ENCODE results near the gene EHBP1.
"Not testable (repeated sequence)": the region's sequence is repeated elsewhere in the genome, so short reads cannot be mapped to it uniquely, and the experiment has no call there.

EHBP1 gene

GRCh38 chr2:62736899-62737559, 31.5 kb downstream of the EHBP1 start:
- no peak for DNase-seq

- DNase-seq, result no peak
These were observed 33.7 kb downstream of the EHBP1 start for GRCh38 chr2:62738981-62739936.

GRCh38 chr2:62740221-62740620, 34.7 kb downstream of the EHBP1 start:
- DNase-seq, result no peak

GRCh38 chr2:62741127-62741526, 35.6 kb downstream of the EHBP1 start:
- DNase-seq, result no peak

- DNase-seq, result no peak
These were observed 36.6 kb downstream of the EHBP1 start for GRCh38 chr2:62741954-62742722.

- no peak for DNase-seq
These were observed 38.0 kb downstream of the EHBP1 start for GRCh38 chr2:62743506-62743905.

- no peak for DNase-seq
These were observed 39.1 kb downstream of the EHBP1 start for GRCh38 chr2:62744603-62745002.

GRCh38 chr2:62745891-62746481, 40.5 kb downstream of the EHBP1 start:
- no peak for DNase-seq

- DNase-seq, result no peak
These were observed 41.7 kb downstream of the EHBP1 start for GRCh38 chr2:62747169-62747568.

- DNase-seq, result no peak
These were observed 42.4 kb downstream of the EHBP1 start for GRCh38 chr2:62747876-62748275.

- not testable (repeated sequence) for DNase-seq
These were observed 43.6 kb downstream of the EHBP1 start for GRCh38 chr2:62749111-62749510.

GRCh38 chr2:62757029-62757428, 51.5 kb downstream of the EHBP1 start:
- no peak for DNase-seq

GRCh38 chr2:62760026-62760425, 54.5 kb downstream of the EHBP1 start:
- no peak for DNase-seq

GRCh38 chr2:62760555-62760954, 55.0 kb downstream of the EHBP1 start:
- no peak for DNase-seq

- DNase-seq, result no peak
These were observed 60.3 kb downstream of the EHBP1 start for GRCh38 chr2:62765619-62766376.

- no peak for DNase-seq
These were observed 63.1 kb downstream of the EHBP1 start for GRCh38 chr2:62768615-62769014.

GRCh38 chr2:62770629-62771028, 65.1 kb downstream of the EHBP1 start:
- no peak for DNase-seq

GRCh38 chr2:62774555-62775366, 69.2 kb downstream of the EHBP1 start:
- no peak for DNase-seq

- no peak for DNase-seq
These were observed 69.8 kb downstream of the EHBP1 start for GRCh38 chr2:62775367-62775668.

GRCh38 chr2:62783679-62784078, 78.2 kb downstream of the EHBP1 start:
- no peak for DNase-seq

- no peak for DNase-seq
These were observed 78.8 kb downstream of the EHBP1 start for GRCh38 chr2:62784341-62784740.

GRCh38 chr2:62785216-62785615, 79.7 kb downstream of the EHBP1 start:
- DNase-seq, result no peak
